GM19240 (cell line): ENCODE results near the gene KIFAP3.
"Not testable (repeated sequence)": the region's sequence is repeated elsewhere in the genome, so short reads cannot be mapped to it uniquely, and the experiment has no call there.

ENCODE experiments used
- DNase-seq: peaks from one replicate; pipeline ENCODE4 v3.0.0; 2011; ENCODE audit warnings: low spot score; ENCODE audit not compliant: insufficient read length

KIFAP3 gene

DNA sequence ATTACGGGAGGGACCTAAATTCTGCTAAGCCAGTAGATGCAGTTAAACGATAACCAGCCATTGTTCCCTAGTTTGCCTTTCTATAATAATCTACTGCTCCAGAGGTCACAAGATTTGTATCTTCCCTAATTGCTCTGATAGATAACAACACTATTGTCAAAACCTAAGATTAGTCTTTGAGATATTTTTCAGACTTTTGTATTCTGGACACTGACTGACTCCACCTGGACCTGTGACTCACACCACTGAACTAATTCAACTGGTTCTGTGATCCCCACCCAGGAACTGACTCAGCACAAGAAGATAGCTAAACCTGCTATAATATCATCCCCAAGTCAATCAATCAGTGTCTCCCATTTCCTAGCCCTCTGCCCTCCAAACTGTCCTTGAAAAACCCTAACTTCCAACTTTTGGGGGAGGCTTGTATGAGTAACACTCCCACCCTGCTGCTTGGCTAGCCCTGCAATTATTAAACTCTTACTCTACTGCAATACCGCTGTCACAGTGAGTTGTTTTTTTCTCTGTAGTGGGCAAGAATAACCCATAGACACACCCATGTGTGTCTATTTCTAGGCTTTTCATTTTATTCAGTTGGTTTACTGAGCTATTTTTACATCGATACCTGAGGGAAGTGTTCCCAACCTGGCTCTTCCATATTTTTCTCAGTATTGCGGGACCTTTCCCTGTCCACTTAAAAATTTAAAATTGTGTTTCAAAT lies 11.2 kb downstream of the KIFAP3 start:
- DNase-seq: no peak

GRCh38 chr1:170061676-170062075 lies 12.8 kb downstream of the KIFAP3 start:
- DNase-seq: not testable (repeated sequence)

DNA sequence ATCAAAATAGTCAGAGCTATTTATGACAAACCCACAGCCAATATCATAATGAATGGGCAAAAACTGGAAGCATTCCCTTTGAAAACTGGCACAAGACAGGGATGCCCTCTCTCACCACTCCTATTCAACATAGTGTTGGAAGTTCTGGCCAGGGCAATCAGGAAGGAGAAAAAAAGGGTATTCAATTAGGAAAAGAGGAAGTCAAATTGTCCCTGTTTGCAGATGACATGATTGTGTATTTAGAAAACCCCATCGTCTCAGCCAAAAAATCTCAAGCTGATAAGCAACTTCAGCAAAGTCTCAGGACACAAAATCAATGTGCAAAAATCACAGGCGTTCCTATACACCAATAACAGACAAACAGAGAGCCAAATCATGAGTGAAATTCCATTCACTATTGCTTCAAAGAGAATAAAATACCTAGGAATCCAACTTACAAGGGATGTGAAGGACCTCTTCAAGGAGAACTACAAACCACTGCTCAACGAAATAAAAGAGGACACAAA lies 14.4 kb downstream of the KIFAP3 start:
- DNase-seq: not testable (repeated sequence)

DNA sequence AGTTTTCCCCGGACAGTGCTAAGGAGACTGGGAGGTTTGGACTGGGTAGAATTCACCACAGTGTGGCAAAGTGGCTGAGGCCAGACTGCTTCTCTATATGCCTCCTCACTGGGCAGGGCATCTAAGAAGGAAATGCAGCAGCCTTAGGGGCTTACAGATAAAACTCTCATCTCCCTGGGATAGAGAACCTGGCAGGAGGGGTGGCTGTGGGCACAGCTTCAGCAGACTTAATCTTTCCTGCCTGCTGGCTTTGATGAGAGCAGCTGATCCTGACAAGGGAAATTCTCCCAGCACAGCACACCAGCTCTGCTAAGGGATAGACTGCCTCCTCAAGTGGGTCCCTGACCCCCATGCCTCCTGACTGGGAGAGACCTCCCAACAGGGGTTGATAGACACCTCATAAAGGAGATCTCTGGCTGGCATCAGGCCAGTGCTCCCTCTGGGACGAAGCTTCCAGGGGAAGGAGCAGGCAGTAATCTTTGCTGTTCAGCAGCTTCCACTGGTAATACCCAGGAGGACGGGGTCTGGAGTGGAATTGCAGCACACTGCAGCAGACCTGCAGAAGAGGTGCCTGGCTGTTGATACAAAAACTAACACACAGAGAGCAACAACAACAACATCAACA lies 25.2 kb downstream of the KIFAP3 start:
- DNase-seq: no peak

DNA sequence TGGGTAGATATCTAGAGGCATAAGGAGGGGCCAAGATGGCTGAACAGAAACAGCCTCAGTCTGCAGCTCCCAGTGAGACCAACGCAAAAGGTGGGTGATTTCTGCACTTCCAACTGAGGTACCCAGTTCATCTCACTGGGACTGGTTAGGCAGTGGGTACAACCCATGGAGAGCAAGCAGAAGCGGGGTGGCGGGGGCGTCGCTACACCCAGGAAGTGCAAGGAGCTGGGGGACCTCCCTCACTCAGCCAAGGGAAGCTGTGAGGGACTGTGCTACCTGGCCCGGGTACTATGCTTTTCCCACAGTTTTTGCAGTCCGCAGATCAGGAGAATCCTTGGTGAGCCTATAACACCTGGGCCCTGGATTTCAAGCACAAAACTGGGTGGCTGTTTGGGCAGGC lies 26.0 kb downstream of the KIFAP3 start:
- DNase-seq: no peak

DNA sequence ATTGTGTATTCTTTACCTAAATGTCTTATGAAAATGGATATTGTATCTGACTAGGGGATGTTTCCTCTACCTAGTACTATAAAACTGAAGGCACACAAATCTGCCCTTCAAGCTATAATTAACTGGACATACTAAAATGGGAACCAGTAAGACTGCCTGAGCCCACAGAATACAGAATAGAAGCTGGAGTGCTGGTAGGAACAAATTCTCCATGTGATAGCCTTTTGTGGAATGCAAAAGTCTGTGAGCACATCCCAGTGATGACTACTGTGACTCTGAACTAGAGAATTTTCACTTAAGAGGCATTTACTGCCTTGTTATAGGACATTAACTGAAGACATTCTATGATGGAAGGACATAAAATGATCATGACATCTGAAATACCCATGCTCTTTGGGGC lies 30.3 kb downstream of the KIFAP3 start:
- no peak for DNase-seq

- no peak for DNase-seq
Observed at GRCh38 chr1:170041423-170042192, 32.9 kb downstream of the KIFAP3 start.

DNA sequence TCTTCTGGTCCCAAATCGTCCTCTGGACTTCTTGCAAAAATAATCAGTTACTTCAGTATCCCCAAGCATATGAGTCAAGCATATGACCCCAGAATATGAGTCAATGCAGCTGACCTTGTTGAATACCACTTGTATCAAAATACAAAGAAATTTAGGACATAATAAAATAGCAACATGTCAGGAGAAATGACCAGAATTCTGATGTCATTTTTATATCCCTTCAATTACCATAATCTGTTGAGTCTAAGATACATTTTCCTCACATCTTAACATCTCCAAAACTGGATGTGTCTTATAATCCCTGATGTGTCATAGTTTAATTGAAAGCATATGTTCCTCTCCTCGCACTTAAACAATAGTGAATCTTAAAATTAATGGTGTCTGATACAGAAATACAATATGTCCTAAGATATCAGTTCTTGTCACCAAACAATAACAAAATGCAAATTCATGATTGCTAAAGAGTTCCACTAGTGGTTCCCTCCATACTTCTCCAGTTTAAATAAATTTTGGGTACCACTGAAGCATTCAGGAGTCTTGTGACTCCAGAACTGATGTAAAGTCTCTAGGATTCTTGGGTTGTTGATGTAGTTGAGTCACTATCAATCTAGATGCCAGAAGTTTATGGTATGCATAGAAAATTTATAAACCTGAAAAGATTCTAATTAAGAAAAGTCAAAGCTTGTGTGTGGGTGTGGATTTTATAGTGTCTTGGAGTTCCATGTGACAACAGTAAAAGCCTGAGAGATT lies 41.8 kb downstream of the KIFAP3 start:
- DNase-seq: no peak

GRCh38 chr1:170030212-170030611 lies 44.3 kb downstream of the KIFAP3 start:
- no peak for DNase-seq

DNA sequence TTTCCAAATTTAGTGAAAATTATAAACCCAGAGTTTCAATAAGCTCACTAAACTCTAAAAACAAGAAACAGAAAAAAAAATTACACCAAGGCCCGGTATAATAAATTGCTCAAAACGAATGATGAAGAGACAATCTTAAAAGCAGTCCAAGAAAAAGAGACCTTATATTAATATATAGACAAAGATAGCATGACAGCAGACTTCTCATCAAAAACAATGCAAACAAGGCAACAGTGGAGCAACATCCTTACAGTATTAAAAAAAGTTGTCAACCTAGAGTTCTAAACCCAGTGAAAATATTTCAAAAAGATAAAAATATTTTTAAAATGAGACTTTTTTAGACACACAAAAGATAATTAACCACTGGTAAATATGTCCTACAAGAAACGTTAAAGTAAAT lies 46.7 kb downstream of the KIFAP3 start:
- no peak for DNase-seq

GRCh38 chr1:170020859-170021258 lies 53.6 kb downstream of the KIFAP3 start:
- DNase-seq: no peak

DNA sequence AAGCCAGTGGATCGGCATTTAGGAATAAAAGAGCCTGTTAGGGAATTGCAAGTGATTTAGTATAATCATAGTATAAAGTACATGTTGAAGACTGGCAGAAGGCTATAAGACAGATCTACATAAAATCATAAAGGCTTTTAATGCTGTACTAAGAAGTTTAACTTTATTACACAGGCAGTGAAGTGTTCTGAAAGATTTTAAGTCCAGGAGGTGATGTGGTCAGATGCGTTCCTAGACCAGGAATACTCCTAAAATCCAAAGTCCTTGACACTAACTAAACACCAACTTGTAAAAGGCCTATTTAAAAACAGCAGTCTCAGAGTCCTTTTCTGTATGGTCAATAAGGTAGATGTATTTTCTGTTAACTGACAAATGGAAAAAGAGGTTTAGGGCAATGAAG lies 57.0 kb downstream of the KIFAP3 start:
- DNase-seq: no peak

DNA sequence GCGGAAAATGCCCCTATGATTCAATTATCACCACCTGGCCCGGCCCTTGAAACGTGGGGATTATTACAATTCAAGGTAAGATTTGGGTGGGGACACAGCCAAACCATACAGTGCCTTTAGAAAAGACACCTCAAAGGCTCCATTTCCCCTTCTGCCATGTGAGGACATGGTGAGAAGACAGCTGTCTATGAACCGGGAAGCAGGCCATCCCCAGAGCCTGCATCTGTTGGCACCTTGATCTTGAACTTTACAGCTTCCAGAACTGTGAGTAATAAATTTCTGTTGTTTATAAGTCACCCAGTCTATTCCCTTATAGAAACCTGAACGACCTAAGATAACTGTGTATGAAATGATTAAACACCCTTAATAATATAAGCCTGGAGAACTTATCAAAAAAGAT lies 61.6 kb downstream of the KIFAP3 start:
- no peak for DNase-seq

DNA sequence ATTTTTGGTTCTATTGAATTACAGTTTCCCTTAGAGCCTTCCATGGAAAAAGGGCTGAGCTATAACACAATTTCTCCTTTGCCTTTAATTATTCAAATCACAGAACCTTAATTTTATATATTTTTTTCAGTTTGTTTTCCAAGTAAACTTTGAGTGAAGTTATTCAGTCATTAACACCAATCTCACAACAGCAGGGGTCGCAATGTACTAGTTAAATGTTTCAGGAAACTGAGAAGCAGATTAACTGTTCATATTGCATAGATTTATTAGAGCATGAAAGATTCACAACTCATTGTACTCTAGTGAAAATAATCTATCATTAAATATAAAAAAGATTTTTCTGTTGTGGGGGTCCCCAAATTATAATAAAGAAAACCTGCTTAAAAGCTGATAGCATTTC lies 64.1 kb downstream of the KIFAP3 start:
- DNase-seq: no peak

DNA sequence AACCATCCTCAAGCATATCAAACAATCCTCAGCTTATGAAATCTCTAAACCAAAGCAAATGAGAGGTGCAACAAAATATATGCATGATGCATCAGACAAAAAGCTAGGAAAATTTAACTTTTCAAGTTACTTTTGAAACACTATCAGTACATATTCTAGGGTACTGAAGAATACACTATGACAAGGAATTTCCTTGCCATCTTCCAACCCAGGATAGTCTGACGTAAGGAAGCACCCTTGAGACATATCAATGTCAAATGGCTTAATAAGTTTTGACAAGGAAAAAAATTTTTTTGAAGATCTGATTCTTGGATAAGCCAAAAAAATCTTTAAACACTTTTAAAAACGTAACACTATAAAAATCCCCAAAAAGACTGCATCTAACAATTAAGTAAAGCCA lies 64.9 kb downstream of the KIFAP3 start:
- no peak for DNase-seq

- not testable (repeated sequence) for DNase-seq
Observed at GRCh38 chr1:170008745-170009144, 65.8 kb downstream of the KIFAP3 start.

DNA sequence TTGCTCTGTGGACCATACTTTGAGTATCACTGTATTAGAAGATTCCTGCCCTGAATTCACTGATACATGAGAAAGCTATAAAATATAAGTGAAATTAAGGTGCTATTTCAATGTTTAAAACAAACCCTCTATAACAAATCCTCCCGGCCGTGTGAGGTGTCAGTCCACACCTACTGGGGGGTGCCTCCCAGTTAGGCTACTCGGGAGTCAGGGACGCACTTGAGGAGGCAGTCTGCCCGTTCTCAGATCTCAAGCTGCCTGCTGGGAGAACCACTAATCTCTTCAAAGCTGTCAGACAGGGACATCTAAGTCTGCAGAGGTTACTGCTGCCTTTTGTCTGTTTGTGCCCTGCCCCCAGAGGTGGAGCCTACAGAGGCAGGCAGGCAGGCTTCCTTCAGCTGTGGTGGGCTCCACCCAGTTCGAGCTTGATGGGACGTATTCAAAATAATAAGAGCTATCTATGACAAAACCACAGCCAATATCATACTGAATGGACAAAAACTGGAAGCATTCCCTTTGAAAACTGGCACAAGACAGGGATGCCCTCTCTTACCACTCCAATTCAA lies 71.1 kb downstream of the KIFAP3 start:
- not testable (repeated sequence) for DNase-seq

DNA sequence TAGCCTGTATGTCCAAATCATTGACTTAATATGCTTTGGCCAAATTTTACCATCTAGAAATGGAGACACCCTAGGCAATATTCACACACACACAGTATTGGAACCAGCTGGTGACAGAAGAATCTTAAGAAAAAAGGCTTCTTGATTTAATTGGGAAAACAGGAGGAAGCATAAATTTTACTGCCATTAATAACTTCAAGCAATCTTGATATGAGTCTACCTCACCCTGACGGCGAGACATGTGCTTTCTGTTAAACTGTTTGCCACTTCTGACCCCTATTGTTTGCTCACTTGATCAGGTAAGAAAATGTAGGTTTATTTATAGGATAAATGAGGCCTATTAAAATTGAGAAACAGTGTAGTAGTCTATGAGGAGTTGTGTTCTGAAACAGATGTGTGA lies 73.2 kb downstream of the KIFAP3 start:
- DNase-seq: no peak

DNA sequence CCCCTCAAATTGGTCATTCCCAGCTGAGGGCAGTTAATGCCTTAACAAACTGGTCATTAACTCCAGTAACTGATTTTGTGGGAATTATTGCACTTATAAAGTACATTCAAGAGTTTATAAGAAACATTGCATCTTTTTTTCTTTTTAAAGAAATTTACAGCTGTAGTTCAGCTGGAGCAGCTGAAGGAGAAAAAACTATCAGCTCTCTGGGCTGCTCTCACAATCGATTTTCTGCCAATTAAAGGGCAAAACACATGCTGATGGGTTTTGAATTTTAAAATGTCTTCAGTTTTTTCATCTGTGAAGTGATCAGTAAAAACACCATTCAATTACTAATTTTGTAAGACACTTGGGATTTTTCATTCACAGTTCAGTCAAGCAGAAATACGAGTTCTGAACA lies 74.7 kb downstream of the KIFAP3 start:
- DNase-seq: no peak

DNA sequence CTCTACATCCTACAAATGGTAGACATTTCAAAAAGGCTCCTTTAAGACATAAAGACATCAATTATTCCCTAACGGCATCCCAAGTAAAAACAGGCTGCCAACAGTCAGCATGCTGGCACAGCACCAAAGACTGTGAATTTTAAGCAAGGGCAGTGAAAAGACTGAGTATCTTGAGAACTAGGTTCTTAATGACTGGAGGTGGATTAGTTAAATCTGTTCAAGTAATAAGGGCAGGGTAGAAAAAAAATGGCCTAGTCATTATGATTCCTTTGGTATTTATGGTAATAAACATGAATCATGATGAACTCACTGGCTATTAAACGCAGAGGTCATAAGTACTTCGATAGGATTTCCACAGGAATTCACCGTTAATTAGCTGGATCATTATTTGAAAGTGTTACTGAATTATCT lies 75.2 kb downstream of the KIFAP3 start:
- DNase-seq: no peak

- no peak for DNase-seq
Observed at GRCh38 chr1:169995993-169996392, 78.5 kb downstream of the KIFAP3 start.
